HepG2 (cell line): Measurements from ENCODE around the gene CCDC97. TPM values are rescaled to one million over a fixed set of nuclear protein-coding genes. Genes with fewer than 3 reads are reported as not detected.

Experiments used
- ASH2L ChIP-seq: fragments of 300-600, 200-600 bp; sonication (generic); IDR thresholded peaks from 2 replicates; pipeline ENCODE4 v1.7.0; 2017; ENCODE audit warnings: low read depth, mild to moderate bottlenecking, moderate library complexity, mixed read lengths, low read length; ENCODE audit not compliant: insufficient read length
- CBX1 ChIP-seq: IDR thresholded peaks from one replicate; pipeline ENCODE4 v1.6.1; 2016; ENCODE audit warnings: antibody characterized with exemption, low read depth
- CBX2 ChIP-seq, 2 experiments: fragments of 200-600 bp in 1 of 2; sonication (generic); formaldehyde crosslinking in 1 of 2; IDR thresholded peaks; 2 replicates each; pipeline versions ENCODE4 v1.7.0 to v1.8.1; 2018 to 2022; ENCODE audit warnings: low read depth in 2 of 2, low read length in 1 of 2, mild to moderate bottlenecking in 1 of 2, missing genetic modification reagents in 1 of 2
- CBX5 ChIP-seq: sonication (generic); formaldehyde crosslinking; IDR thresholded peaks from 2 replicates; pipeline ENCODE4 v1.4.0; 2020; ENCODE audit warnings: missing genetic modification reagents, borderline replicate concordance
- CHCHD3 ChIP-seq: sonication (generic); formaldehyde crosslinking; IDR thresholded peaks from 2 replicates; pipeline ENCODE4 v1.8.0; 2022; ENCODE audit warnings: mild to moderate bottlenecking, missing genetic modification reagents, moderate library complexity
- GATA4 ChIP-seq: sonication (generic); IDR thresholded peaks from 2 replicates; pipeline ENCODE4 v1.6.1; 2016; ENCODE audit warnings: antibody characterized with exemption, low read depth, borderline replicate concordance
- MATR3 ChIP-seq: sonication (generic); formaldehyde crosslinking; IDR thresholded peaks from 2 replicates; pipeline ENCODE4 v1.4.0; 2020; ENCODE audit warnings: missing genetic modification reagents
- MIXL1 ChIP-seq: IDR thresholded peaks from 2 replicates; pipeline ENCODE4 v1.6.1; 2016
- MTF2 ChIP-seq: sonication (generic); formaldehyde crosslinking; IDR thresholded peaks from 2 replicates; pipeline ENCODE4 v1.5.0; 2020; ENCODE audit warnings: missing genetic modification reagents, borderline replicate concordance
- NPAS2 ChIP-seq: sonication (generic); formaldehyde crosslinking; IDR thresholded peaks from 2 replicates; pipeline ENCODE4 v1.8.0; 2022; ENCODE audit warnings: mild to moderate bottlenecking, missing genetic modification reagents, borderline replicate concordance
- NR3C1 ChIP-seq: sonication (generic); formaldehyde crosslinking; IDR thresholded peaks from 2 replicates; pipeline ENCODE4 v1.4.0; 2020; ENCODE audit warnings: missing genetic modification reagents
- REL ChIP-seq: sonication (generic); formaldehyde crosslinking; conservative IDR thresholded peaks from 2 replicates; pipeline ENCODE4 v1.8.0; 2022; ENCODE audit warnings: mild to moderate bottlenecking, missing genetic modification reagents, moderate library complexity
- SCMH1 ChIP-seq: sonication (generic); formaldehyde crosslinking; IDR thresholded peaks from 2 replicates; pipeline ENCODE4 v1.9.0; 2021; ENCODE audit warnings: missing genetic modification reagents, mild to moderate bottlenecking, borderline replicate concordance
- SRF ChIP-seq: IDR thresholded peaks from 2 replicates; pipeline ENCODE4 v1.6.1; 2011; ENCODE audit warnings: mild to moderate bottlenecking, low read depth, low read length, moderate library complexity
- SRY ChIP-seq: sonication (generic); formaldehyde crosslinking; IDR thresholded peaks from 2 replicates; pipeline ENCODE4 v1.8.0; 2022; ENCODE audit warnings: mild to moderate bottlenecking, missing genetic modification reagents
- ZKSCAN1 ChIP-seq: fragments of 150-350 bp; IDR thresholded peaks from 2 replicates; pipeline ENCODE4 v1.6.1; 2014; ENCODE audit warnings: low read length
- ZMAT3 ChIP-seq: sonication (generic); formaldehyde crosslinking; conservative IDR thresholded peaks from 2 replicates; pipeline ENCODE4 v1.7.0; 2021; ENCODE audit warnings: missing genetic modification reagents
- ZNF230 ChIP-seq: sonication (generic); formaldehyde crosslinking; IDR thresholded peaks from 2 replicates; pipeline ENCODE4 v1.4.0; 2020; ENCODE audit warnings: mild to moderate bottlenecking, missing genetic modification reagents
- ZNF260 ChIP-seq: sonication (generic); formaldehyde crosslinking; IDR thresholded peaks from 2 replicates; pipeline ENCODE4 v1.4.0; 2020; ENCODE audit warnings: missing genetic modification reagents, low read depth, mild to moderate bottlenecking, borderline replicate concordance
- ZNF446 ChIP-seq: sonication (generic); formaldehyde crosslinking; IDR thresholded peaks from 2 replicates; pipeline ENCODE4 v1.5.0; 2020; ENCODE audit warnings: mild to moderate bottlenecking, missing genetic modification reagents
- ZNF530 ChIP-seq: sonication (generic); formaldehyde crosslinking; IDR thresholded peaks from 2 replicates; pipeline ENCODE4 v1.5.0; 2020; ENCODE audit warnings: low read depth, mild to moderate bottlenecking, missing genetic modification reagents
- ZNF713 ChIP-seq: sonication (generic); formaldehyde crosslinking; IDR thresholded peaks from 2 replicates; pipeline ENCODE4 v1.4.0; 2020; ENCODE audit warnings: mild to moderate bottlenecking, missing genetic modification reagents
- ZNF747 ChIP-seq: sonication (generic); formaldehyde crosslinking; IDR thresholded peaks from 2 replicates; pipeline ENCODE4 v1.8.1; 2023; ENCODE audit warnings: missing genetic modification reagents, mild to moderate bottlenecking, borderline replicate concordance
- ZNF773 ChIP-seq: sonication (generic); formaldehyde crosslinking; IDR thresholded peaks from 2 replicates; pipeline ENCODE4 v1.4.0; 2020; ENCODE audit warnings: missing genetic modification reagents, borderline replicate concordance
- ZSCAN31 ChIP-seq: sonication (generic); formaldehyde crosslinking; IDR thresholded peaks from 2 replicates; pipeline ENCODE4 v1.5.0; 2020; ENCODE audit warnings: low read depth, mild to moderate bottlenecking, missing genetic modification reagents
- polyA plus RNA-seq, 8 experiments: library from polyadenylated mRNA; depleted of rRNA in 3 of 8; stranded (reverse) in 7 of 8; unstranded in 1 of 8; fragments of >200 nt; fragmentation: Illumina TruSeq in 4 of 8; extraction: Trizol in 4 of 8; gene quantifications; 2 replicates each; pipeline versions ENCODE4 v1.2.1 to v1.2.3, GENCODE V29; 2011 to 2016; ENCODE audit warnings: low read depth in 4 of 8, missing spikeins in 1 of 8, mixed read lengths in 1 of 8; ENCODE audit not compliant: insufficient read depth in 1 of 8
- total RNA-seq, 5 experiments: library from RNA; depleted of rRNA; stranded (reverse); fragments of >200 nt; fragmentation: Illumina TruSeq; extraction: Trizol; gene quantifications; 2 replicates each; pipeline ENCODE4 v1.2.3, GENCODE V29; 2016; ENCODE audit warnings: low read depth in 1 of 5
- TF ChIP-seq, protein P1 (sequence below), 2 experiments: sonication (generic) in 1 of 2; formaldehyde crosslinking in 1 of 2; IDR thresholded peaks; 2 replicates each; pipeline versions ENCODE4 v1.4.0 to v1.6.1; 2018 to 2020; ENCODE audit warnings: missing genetic modification reagents in 2 of 2, borderline replicate concordance in 1 of 2, low read depth in 1 of 2, mild to moderate bottlenecking in 1 of 2, missing biosample characterization in 1 of 2
- TF ChIP-seq, protein P2 (sequence below): sonication (generic); formaldehyde crosslinking; IDR thresholded peaks from 2 replicates; pipeline ENCODE4 v1.5.1; 2020; ENCODE audit warnings: mild to moderate bottlenecking, missing genetic modification reagents, moderate library complexity
- TF ChIP-seq, protein P3 (sequence below): sonication (generic); formaldehyde crosslinking; IDR thresholded peaks from 2 replicates; pipeline ENCODE4 v1.5.0; 2020; ENCODE audit warnings: missing genetic modification reagents

Gene CCDC97
- total and polyA plus RNA-seq, 2 of the 13 experiments (the other 11 are each of a cell fraction or from before 2014, with no cell fraction given) = 6.2 to 7.3 TPM

DNA sequence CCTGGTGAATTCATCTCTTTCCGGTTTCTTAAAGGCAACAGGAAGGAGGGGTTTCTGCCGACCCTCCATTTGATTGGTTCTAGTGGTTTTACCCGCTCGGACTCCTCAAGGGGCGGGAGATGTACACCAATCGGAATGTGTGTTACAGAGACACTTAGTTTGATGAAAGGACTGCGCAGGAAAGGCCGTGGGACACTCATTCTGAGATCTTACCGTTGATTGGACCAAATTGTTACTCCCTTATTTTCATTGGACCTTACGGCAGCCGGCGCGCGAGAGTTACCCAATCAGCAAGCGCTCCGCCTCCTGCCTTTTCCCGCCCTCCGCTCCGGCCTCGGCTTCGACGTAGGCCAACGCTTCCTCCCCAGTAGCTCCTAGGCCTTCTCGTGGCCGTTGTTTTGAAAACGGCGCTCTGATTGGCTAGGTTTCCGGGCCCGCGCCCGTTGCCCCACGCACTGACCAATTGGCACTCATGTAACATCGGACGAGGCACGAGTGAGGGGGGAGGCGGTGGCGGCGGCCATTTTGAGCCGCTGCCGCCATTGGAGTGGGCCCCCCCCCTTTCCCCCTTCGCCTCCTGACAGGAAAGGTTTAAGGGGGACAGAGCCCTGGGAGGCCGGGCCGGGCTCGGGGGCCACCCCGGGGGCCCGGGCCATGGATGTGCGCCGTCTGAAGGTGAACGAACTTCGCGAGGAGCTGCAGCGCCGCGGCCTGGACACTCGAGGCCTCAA lies 46.0 kb upstream of the CCDC97 start, which contains the start of gene HNRNPUL1 (continued):
- TF ChIP-seq ZNF713 (CRISPR knock-in tag) = no peak
- TF ChIP-seq ZNF446 = no peak
- no peak for TF ChIP-seq ZNF530
- TF ChIP-seq ASH2L = peak; percentile 60
- TF ChIP-seq ZKSCAN1 = no peak
- peak; percentile 60; the same call in 1 of the 2 replicates for TF ChIP-seq CBX5 (CRISPR knock-in tag)
- TF ChIP-seq ZNF747 (CRISPR knock-in tag) = no peak
- peak; percentile 89; the same call in 1 of the 2 replicates for TF ChIP-seq REL (CRISPR knock-in tag)
- TF ChIP-seq, protein P1, sequence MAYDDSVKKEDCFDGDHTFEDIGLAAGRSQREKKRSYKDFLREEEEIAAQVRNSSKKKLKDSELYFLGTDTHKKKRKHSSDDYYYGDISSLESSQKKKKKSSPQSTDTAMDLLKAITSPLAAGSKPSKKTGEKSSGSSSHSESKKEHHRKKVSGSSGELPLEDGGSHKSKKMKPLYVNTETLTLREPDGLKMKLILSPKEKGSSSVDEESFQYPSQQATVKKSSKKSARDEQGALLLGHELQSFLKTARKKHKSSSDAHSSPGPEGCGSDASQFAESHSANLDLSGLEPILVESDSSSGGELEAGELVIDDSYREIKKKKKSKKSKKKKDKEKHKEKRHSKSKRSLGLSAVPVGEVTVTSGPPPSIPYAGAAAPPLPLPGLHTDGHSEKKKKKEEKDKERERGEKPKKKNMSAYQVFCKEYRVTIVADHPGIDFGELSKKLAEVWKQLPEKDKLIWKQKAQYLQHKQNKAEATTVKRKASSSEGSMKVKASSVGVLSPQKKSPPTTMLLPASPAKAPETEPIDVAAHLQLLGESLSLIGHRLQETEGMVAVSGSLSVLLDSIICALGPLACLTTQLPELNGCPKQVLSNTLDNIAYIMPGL (CRISPR knock-in tag; IDR thresholded peaks at IDR 0.05; ENCODE audit: borderline replicate concordance in 1 of 2, low read depth in 1 of 2) = peak; percentile 85 to 92; a peak in 3 of 4 replicates
- no peak for TF ChIP-seq MATR3
- no peak for TF ChIP-seq SCMH1
- no peak for TF ChIP-seq CBX2 (IDR thresholded peaks at IDR 0.05; ENCODE audit: low read depth, low read length)
- no peak for TF ChIP-seq CBX2 (CRISPR knock-in tag; IDR thresholded peaks at IDR 0.05; ENCODE audit: low read depth)
- 0 out of 2 replicates have a peak, but pooled peaks have one; percentile 44 for TF ChIP-seq ZSCAN31 (CRISPR knock-in tag)
- TF ChIP-seq, protein P2, sequence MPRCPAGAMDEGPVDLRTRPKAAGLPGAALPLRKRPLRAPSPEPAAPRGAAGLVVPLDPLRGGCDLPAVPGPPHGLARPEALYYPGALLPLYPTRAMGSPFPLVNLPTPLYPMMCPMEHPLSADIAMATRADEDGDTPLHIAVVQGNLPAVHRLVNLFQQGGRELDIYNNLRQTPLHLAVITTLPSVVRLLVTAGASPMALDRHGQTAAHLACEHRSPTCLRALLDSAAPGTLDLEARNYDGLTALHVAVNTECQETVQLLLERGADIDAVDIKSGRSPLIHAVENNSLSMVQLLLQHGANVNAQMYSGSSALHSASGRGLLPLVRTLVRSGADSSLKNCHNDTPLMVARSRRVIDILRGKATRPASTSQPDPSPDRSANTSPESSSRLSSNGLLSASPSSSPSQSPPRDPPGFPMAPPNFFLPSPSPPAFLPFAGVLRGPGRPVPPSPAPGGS (CRISPR knock-in tag) = peak; percentile 81; the same call in 1 of the 2 replicates
- peak; percentile 51; the same call in 1 of the 2 replicates for TF ChIP-seq SRY (CRISPR knock-in tag)
- TF ChIP-seq NR3C1 (CRISPR knock-in tag) = no peak
- TF ChIP-seq CBX1 = peak; percentile 19
- TF ChIP-seq SRF = 0 out of 2 replicates have a peak, but pooled peaks have one; percentile 52
- no peak for TF ChIP-seq ZNF260
- TF ChIP-seq ZNF773 (CRISPR knock-in tag) = no peak
- TF ChIP-seq MIXL1 (CRISPR knock-in tag) = peak; percentile 29
- no peak for TF ChIP-seq MTF2 (CRISPR knock-in tag)
- TF ChIP-seq GATA4 = no peak
- TF ChIP-seq ZNF230 = no peak
- TF ChIP-seq CHCHD3 = no peak
- TF ChIP-seq, protein P3, sequence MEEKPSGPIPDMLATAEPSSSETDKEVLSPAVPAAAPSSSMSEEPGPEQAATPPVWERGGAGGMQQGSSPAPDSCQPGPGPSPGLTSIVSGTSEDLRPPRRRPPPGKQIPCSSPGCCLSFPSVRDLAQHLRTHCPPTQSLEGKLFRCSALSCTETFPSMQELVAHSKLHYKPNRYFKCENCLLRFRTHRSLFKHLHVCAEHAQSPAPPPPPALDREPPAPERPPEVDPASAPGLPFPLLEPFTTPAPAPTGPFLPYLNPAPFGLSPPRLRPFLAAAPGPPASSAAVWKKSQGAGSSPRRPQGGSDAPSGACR (CRISPR knock-in tag) = no peak
- 0 out of 2 replicates have a peak, but pooled peaks have one; percentile 25 for TF ChIP-seq ZMAT3
- TF ChIP-seq NPAS2 (CRISPR knock-in tag) = no peak
